Measurements from ENCODE around the gene PBX1.

The PBX1 gene

GRCh38 chr1:164841702-164842465 lies 282.9 kb downstream of the PBX1 start:
- no peak for DNase-seq

DNA sequence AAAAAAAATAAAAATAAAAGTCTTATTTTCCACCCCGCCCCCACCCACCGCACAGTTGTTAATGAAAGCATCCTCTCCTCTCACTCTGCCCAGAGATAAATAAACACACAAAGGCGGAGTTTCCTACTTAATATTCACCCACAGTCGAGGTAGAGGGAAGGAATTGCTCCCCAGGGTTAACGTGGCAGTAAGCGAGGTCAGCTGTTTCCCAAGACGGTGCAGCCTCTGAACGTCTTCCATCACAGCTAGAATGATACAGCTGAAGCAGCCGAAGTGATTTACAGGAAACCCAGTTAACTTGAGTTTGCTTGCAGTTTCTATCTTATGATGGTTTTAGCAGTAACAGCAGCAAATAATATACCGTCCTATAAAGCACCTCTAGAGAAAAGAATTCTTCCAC lies 283.9 kb downstream of the PBX1 start:
- DNase-seq = no peak

DNA sequence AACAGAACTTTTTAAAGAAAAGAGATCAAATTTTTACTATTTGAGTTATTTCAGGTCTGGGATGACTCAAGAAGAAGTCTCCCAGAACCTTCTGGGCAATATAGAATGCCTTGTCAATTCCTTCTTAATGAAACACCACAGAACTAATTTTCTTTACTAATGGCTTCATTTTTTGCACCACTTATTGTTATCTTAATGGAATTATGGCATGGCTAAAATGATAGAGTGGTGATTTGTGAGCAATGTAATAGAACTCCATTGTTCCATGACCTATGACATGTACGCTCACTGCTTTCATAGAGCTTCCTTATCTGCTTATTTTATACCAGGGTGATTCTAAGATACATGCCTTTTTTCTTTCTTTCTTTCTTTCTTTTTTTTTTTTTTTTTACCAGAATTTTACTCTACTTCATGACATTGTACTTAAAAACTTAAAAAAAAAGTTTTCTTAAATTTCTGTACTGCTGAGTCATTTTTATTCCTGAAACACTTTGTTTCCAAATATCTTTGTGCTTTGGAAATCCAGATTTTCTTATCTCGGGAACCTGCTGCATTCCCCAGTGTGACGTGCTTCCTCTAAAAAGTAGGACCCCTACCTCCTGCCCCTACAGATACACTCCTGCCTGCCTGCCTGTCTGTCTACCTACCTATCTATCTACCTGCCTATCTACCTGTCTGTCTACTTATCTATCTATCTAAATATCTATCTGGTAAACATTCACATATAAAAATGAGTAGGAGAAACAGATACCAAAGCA lies 284.9 kb downstream of the PBX1 start:
- DNase-seq = no peak

DNA sequence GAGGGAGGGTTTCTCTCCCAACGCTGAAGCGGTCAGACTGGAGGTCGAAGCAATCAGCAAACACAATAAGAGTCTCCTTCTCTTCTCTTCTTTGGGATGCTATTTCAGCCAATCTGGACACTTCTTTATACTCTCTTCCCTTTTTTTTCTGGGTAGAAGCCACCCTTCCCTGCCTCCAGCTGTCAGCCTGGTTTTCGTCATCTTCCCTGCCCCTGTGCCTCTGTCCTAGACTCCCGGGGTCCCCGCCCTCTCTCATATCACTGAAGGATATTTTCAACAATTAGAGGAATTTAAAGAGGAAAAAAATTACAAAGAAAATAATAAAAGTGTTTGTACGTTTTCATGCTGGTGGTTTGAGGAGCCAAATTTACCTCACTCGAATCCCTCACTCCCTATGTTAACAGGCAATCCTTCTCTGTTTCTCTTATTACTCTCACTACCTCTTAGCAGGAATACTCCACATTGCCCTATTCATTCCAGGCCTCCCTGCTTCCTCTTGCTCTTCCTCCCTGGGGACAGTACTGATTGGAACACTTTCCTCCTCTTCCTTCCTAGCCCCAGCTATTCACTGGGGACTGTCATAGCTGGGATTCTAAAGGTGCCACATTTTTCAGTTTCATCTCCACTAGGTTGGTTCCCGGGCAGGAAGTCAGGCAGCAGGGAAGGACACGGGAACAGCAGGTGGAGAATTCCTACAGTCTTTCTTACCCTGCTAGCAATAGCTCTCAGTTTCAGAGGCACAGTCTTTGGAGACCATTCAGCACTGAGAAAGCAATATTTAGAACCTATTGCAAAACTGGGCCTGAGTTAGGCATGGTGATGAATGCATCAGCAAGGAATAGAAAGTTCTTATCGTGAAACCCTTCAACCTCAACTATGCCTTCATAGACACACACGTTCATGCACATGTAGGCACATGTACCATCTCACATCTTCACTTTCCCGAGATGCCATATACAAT lies 288.0 kb downstream of the PBX1 start:
- DNase-seq = no peak

GRCh38 chr1:164853146-164853545 lies 294.2 kb downstream of the PBX1 start:
- no peak for DNase-seq

DNA sequence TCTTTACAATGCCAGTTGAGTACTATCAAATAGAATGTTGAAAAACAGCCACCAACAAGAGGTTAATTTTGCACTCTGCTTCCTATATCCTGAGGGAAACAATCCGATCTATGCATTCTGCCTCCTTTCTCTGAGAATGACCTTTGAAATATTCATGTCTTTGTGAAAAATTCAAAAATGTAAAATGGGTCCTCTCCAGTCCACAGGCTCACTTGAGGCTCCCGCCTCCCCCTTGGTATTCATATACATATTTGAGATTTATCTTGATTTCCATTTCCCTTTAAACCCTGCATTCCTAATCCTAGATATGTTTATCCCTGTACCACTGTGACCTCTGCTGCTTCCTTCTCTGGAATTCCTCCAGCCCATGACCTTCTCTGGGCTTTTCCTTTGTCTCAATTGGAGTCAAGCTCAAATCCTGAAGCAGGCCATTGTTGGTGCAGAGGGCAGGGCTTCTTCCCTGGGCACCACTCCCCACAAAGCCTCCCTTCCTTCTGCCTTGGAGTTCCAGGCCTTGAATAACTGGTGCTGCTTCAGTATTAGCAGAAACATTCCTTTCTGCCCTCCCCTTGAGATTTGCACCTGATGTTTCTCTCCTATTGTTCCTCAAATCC lies 296.8 kb downstream of the PBX1 start:
- DNase-seq = no peak

- no peak for DNase-seq
Measured at GRCh38 chr1:164856381-164856780, 297.4 kb downstream of the PBX1 start.

- no peak for DNase-seq
Measured at GRCh38 chr1:164857439-164857838, 298.5 kb downstream of the PBX1 start.

DNA sequence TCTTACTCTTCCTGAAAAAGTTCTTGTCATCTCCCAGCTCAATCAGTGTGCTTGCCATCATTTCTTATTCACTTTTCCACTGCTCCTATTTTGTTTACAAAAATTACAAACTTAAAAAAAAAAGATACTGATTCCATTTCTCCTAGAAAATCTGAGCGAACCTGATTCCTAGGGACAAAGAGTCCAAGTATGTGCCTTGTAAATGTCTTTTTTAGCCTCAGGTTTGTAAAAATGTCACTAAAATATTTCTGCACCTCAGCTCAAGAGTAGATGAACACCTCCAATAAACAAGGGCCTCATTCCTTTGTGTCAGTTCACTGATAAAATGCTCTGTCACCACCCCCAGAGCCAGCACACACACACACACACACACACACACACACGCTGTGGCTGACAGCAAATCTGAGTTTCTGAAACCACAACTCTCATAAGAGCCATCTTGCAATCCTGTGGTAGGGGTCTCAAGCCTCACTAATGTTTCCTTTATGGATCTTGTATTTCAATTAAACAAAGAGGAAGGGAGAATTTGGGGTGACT lies 299.2 kb downstream of the PBX1 start:
- DNase-seq = no peak

DNA sequence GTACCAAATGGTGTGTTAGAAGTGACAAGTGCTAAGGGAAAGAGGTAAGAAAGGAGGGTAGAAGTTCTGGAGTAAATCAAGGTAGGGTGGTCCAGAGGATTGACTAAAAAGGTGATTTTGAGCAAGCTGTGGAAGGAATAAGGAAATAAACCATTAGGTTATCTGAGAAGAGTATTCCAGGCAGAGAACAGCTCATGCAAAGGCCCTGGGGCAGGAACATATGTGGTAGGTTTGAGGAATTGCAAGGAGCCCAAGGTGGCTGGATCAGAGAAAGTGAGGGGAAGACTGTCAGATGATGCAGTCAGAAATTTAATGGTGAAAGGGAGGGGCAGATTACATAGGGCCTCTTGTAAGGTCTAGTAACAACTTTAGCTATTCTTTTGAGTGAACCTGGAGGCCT lies 302.6 kb downstream of the PBX1 start:
- no peak for DNase-seq

DNA sequence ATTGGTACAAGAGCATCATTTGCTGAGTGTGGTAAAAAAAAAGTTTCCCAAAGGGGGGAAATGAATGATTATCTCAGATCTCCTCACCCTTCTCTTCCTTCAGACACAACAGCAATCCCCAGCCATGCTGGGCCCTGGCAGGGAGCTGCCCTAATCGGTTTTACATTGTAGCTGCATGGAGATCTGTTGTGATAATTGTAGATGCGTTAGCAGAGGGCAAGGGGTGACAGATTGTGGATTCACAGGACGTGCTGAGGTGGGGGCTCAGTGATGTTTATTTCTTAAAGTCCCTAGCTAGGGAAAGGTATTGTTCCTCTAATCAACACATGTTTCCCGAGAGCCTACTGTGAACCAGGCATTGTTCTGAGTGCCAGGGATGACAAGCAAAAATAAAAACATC lies 304.1 kb downstream of the PBX1 start:
- DNase-seq = no peak

- DNase-seq = no peak
Measured at GRCh38 chr1:164864161-164864560, 305.2 kb downstream of the PBX1 start.

GRCh38 chr1:164865385-164865784 lies 306.4 kb downstream of the PBX1 start:
- DNase-seq = no peak

- DNase-seq = no peak
Measured at GRCh38 chr1:164867590-164867989, 308.6 kb downstream of the PBX1 start.

GRCh38 chr1:164868990-164869389 lies 310.0 kb downstream of the PBX1 start:
- DNase-seq = no peak

GRCh38 chr1:164875518-164875917 lies 316.5 kb downstream of the PBX1 start:
- DNase-seq = no peak

- DNase-seq = no peak
Measured at GRCh38 chr1:164876398-164877116, 317.6 kb downstream of the PBX1 start.

DNA sequence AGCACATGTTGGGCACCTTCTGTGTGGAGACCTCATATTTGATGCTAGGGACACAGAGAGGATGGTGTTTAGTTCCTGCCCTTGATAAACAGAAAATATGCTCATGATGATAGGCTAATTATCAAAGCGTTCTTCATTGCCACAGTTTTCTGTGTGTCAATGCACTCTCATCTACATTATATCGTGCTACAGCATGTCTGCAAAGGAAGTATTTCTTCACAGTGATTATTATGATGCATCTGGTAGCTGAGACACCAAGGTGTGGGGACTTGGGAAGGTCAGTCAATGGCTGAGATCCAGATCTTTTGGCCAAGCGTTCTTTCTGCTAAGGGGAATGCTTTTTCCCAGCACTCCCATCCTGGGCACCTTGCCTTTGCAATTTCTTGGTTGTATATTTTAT lies 321.2 kb downstream of the PBX1 start:
- DNase-seq = no peak

- no peak for DNase-seq
Measured at GRCh38 chr1:164880644-164881043, 321.7 kb downstream of the PBX1 start.

DNA sequence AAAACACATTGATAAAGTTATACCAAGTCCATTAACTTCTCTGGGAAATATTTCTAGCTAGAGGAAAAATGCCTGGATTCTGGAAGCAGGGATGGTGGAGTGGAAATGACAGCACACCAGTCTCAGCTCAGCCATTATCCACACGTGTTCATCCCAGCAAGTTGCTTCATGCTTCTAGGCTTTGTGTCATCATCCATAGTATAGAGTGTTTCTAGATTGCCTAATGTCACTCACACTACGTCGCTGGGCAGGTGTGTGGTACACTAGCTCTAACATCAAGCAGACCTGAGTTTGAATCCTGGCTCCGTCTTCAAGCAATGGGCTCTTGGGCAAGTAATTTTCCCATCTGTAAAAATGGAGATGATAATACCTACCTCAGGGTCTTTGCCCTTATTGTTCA lies 326.3 kb downstream of the PBX1 start:
- no peak for DNase-seq

- no peak for DNase-seq
Measured at GRCh38 chr1:164886101-164886500, 327.1 kb downstream of the PBX1 start.

GRCh38 chr1:164891615-164892014 lies 332.6 kb downstream of the PBX1 start:
- no peak for DNase-seq

Data from activated CD8-positive, alpha-beta memory T cell treated with anti-CD3 and anti-CD28 coated beads, Interleukin-2, amount 50 U/mL, for 4 hours (primary cell).